BJ (cell line): ENCODE data around the gene SLF2. TPM values are rescaled to one million over a fixed set of nuclear protein-coding genes. Genes with fewer than 3 reads are reported as not detected.

Experiments
- CTCF ChIA-PET: fragments of 350-600 bp; formaldehyde crosslinking; extraction: SDS; loops from one replicate; lab custom pipeline; 2021; ENCODE audit warnings: antibody characterized with exemption, inconsistent platforms; lab: Yijun Ruan, JAX
- POLR2A ChIA-PET: fragments of 300-600 bp; sonication (Branson Sonifier 250); formaldehyde crosslinking; extraction: SDS; loops from one replicate; lab custom pipeline; 2021; ENCODE audit warnings: antibody characterized with exemption; lab: Charles Lee
- DNase-seq: peaks from one replicate; pipeline ENCODE4 v3.0.0-alpha.2; 2011; ENCODE audit warnings: low read depth
- H3K27me3 ChIP-seq: 2 replicates; pipeline ENCODE4 v1.6.0; 2011; ENCODE audit warnings: low read length; ENCODE audit not compliant: control insufficient read depth, insufficient read depth
- H3K36me3 ChIP-seq: 2 replicates; pipeline ENCODE4 v1.5.1; 2011; ENCODE audit warnings: low read length; ENCODE audit not compliant: control insufficient read depth, insufficient read depth
- H3K4me3 ChIP-seq: 2 replicates; pipeline ENCODE4 v1.5.1; 2011; ENCODE audit warnings: low read depth, mild to moderate bottlenecking, control low read depth, low read length
- polyA plus RNA-seq: library from polyadenylated mRNA; depleted of rRNA; stranded (reverse); fragments of >200 nt; gene quantifications from 2 replicates; pipeline ENCODE4 v1.2.3, GENCODE V29; 2011
- TF ChIP-seq, protein P1 (sequence below): IDR thresholded peaks from 2 replicates; pipeline ENCODE4 v1.5.1; 2011; ENCODE audit warnings: low read depth, mild to moderate bottlenecking, control low read depth, inconsistent platforms, low read length, moderate library complexity; ENCODE audit not compliant: insufficient read depth

Gene SLF2
- polyA plus RNA-seq, 1 experiment, result 6.8 TPM

DNA sequence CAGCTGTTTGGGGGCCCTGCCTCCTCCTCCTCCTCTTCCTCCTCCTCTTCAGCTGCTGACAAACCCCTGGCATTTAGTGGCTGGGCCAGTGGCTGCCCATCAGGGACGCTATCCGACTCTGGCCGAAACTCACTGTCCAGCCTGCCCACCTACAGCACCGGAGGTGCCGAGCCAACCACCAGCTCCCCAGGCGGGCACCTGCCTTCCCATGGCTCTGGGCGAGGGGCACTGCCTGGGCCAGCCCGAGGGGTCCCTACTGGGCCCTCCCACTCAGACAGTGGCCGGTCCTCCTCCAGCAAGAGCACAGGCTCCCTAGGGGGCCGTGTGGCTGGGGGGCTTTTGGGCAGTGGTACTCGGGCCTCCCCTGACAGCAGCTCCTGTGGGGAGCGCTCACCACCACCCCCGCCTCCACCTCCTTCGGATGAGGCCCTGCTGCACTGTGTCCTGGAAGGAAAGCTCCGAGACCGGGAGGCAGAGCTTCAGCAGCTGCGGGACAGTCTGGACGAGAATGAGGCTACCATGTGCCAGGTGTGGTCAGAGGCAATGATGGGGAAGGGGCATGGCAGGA is 91.0 kb downstream of the SLF2 start:
- Histone ChIP-seq H3K36me3 (peaks cover 41% of the 10 kb centered on the region), H3K4me3 (no peak overlapping the region), H3K27me3 (no peaks in the 10 kb centered on the region)
- ChIA-PET CTCF (interaction anchor here (0.8 to 21.8 kb wide), 3 partner anchors 5 to 63 kb away, joined by 3 to 479 read pairs (median 237); no protein-coding TSS in a partner anchor), POLR2A (no interaction called here)
- TF ChIP-seq, protein P1, sequence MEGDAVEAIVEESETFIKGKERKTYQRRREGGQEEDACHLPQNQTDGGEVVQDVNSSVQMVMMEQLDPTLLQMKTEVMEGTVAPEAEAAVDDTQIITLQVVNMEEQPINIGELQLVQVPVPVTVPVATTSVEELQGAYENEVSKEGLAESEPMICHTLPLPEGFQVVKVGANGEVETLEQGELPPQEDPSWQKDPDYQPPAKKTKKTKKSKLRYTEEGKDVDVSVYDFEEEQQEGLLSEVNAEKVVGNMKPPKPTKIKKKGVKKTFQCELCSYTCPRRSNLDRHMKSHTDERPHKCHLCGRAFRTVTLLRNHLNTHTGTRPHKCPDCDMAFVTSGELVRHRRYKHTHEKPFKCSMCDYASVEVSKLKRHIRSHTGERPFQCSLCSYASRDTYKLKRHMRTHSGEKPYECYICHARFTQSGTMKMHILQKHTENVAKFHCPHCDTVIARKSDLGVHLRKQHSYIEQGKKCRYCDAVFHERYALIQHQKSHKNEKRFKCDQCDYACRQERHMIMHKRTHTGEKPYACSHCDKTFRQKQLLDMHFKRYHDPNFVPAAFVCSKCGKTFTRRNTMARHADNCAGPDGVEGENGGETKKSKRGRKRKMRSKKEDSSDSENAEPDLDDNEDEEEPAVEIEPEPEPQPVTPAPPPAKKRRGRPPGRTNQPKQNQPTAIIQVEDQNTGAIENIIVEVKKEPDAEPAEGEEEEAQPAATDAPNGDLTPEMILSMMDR, result no peak
- DNase-seq, result no peak

GRCh38 chr10:101005361-101005760 is 92.6 kb downstream of the SLF2 start:
- DNase-seq, result no peak
- H3K4me3 ChIP-seq, result no peak overlapping the region
- ChIA-PET POLR2A (no interaction called here), CTCF (interaction anchor here (1.4 to 21.8 kb wide), 4 partner anchors 9 to 54 kb away, joined by 3 to 479 read pairs (median 121); partner anchors contain the start of gene LZTS2)
- peaks cover 42% of the 10 kb centered on the region for H3K36me3 ChIP-seq
- H3K27me3 ChIP-seq, result no peaks in the 10 kb centered on the region
- TF ChIP-seq, protein P1, result no peak

DNA sequence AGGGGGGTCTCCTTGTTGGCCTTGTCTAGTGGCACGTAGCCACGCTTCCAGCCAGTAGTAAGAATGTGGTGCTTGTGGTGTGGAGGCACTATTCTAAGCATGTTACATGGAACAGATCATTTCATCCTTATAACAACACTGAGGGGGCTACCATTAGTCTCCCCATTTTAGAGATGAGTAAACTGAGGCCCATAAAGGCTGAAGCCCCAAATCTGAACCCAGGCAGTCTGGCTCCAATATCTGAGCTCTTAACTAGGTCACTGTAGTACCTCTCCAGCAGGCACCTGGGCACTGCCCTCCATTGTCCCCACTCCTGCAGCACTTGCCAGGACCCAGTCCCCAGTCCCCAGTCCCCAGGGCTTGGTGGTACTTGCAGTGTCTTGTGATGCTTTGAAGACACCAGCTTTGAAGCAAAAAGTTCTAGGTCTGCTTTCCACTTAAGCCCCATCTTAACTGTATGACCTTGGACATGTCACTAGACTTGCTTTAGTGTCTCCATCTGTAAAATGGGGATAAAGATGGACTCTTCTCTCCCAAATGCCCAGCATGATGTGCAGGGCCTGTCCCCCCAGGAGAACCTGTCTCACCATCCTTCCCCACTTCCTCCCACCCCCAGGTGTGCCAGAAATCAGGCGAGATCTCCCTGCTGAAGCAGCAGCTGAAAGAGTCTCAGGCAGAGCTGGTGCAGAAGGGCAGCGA is 93.3 kb downstream of the SLF2 start:
- TF ChIP-seq, protein P1, result no peak
- DNase-seq, result no peak
- CTCF ChIA-PET, result interaction anchor here (1.9 to 21.8 kb wide), 3 partner anchors 10 to 37 kb away, joined by 5 to 479 read pairs (median 237); partner anchors contain the start of gene LZTS2
- Histone ChIP-seq H3K27me3 (no peaks in the 10 kb centered on the region), H3K36me3 (peaks cover 42% of the 10 kb centered on the region), H3K4me3 (no peak overlapping the region)
- POLR2A ChIA-PET, result no interaction called here

DNA sequence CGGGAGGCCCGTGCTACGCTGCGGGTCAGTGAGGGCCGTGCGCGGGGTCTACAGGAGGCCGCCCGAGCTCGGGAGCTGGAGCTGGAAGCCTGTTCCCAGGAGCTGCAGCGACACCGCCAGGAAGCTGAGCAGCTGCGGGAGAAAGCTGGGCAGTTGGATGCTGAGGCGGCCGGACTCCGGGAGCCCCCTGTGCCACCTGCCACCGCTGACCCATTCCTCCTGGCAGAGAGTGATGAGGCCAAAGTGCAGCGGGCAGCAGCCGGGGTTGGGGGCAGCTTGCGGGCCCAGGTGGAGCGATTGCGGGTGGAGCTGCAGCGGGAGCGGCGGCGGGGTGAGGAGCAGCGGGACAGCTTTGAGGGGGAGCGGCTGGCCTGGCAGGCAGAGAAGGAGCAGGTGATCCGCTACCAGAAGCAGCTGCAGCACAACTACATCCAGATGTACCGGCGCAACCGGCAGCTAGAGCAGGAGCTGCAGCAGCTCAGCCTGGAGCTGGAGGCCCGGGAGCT is 93.9 kb downstream of the SLF2 start:
- POLR2A ChIA-PET, result no interaction called here
- CTCF ChIA-PET, result interaction anchor here (1.9 to 21.8 kb wide), 3 partner anchors 10 to 36 kb away, joined by 5 to 479 read pairs (median 237); partner anchors contain the start of gene LZTS2
- TF ChIP-seq, protein P1, result no peak
- no peaks in the 10 kb centered on the region for H3K27me3 ChIP-seq
- H3K36me3 ChIP-seq, result peaks cover 42% of the 10 kb centered on the region
- no peak overlapping the region for H3K4me3 ChIP-seq
- DNase-seq, result no peak

DNA sequence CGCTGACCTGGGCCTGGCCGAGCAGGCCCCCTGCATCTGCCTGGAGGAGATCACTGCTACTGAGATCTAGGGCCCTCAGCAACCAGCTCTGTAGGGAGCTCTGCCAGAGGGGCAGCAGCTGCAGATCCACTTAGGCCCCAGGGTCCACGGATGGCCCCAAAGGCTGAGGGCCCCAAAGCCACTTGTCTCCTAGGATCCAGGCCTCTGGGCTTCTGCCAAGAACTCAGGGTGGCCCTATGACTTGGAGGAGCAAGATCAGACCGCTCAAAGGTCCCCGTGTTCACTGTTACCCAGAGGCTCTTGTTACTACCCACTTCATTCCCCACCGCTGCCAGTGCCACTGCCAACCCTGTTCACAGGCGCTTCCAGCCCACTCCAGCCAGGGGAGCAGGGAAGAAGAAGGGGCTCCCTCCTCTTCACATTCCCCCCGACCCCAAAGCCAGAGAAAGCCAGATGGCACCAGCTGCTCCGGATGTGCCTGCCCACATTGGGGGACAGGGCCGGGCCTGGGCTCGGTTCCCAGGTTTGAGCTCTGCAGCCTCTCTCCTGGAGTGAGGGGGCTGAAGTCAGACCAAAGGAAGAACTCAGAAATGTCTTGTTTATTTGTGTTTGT is 94.4 kb downstream of the SLF2 start:
- DNase-seq, result no peak
- H3K36me3 ChIP-seq, result peaks cover 42% of the 10 kb centered on the region
- POLR2A ChIA-PET, result no interaction called here
- H3K27me3 ChIP-seq, result no peaks in the 10 kb centered on the region
- CTCF ChIA-PET, result interaction anchor here (0.5 to 21.8 kb wide), 4 partner anchors 10 to 75 kb away, joined by 3 to 479 read pairs (median 121); partner anchors contain the start of gene LZTS2
- TF ChIP-seq, protein P1, result no peak
- H3K4me3 ChIP-seq, result no peak overlapping the region
